Psoas muscle (tissue), 8 donors: ENCODE data around the gene LDLRAD4. TPM values are rescaled to one million over a fixed set of nuclear protein-coding genes. Genes with fewer than 3 reads are reported as not detected.

Source experiments
- ATAC-seq, 4 donors: fragments of 200-7000 bp; cut with Tn5 transposase; one replicate each; pipeline ENCODE4 v1.9.1; 2020; ENCODE audit warnings: moderate library complexity in 3 of 4, mild to moderate bottlenecking in 2 of 4
- DNase-seq, 2 donors: peaks; one replicate each; pipeline ENCODE4 v3.0.0-alpha.2; 2020
- H3K27ac ChIP-seq: fragments of 200-600 bp; one replicate; pipeline ENCODE4 v1.8.0; 2022
- H3K27me3 ChIP-seq, 3 donors: fragments of 200-600 bp in 1 of 3; one replicate each; pipeline versions ENCODE4 v1.6.1 to v1.8.0; 2013 to 2022; ENCODE audit warnings: low read length in 2 of 3, mild to moderate bottlenecking in 2 of 3, moderate library complexity in 1 of 3; ENCODE audit not compliant: insufficient read depth in 3 of 3
- H3K36me3 ChIP-seq, 2 donors: fragments of 200-600 bp in 1 of 2; one replicate each; pipeline versions ENCODE4 v1.6.1 to v1.8.0; 2013 to 2022; ENCODE audit warnings: low read depth in 1 of 2, mild to moderate bottlenecking in 1 of 2, moderate library complexity in 1 of 2; ENCODE audit not compliant: insufficient read depth in 1 of 2
- H3K4me1 ChIP-seq: fragments of 200-600 bp; one replicate; pipeline ENCODE4 v1.8.0; 2022
- H3K4me3 ChIP-seq: fragments of 200-600 bp; one replicate; pipeline ENCODE4 v1.8.0; 2022; ENCODE audit warnings: mild to moderate bottlenecking
- H3K9me3 ChIP-seq: fragments of 200-600 bp; one replicate; pipeline ENCODE4 v1.8.0; 2022
- WGBS, 3 donors: extraction: QIAGEN DNeasy Blood & Tissue Kit; methylation state at CpG; one replicate each; pipeline versions ENCODE4 v1.1.6 to v1.1.7; 2013; 5-methylcytosine and 5-hydroxymethylcytosine counted together
- intact Hi-C, 2 donors: fragments of 100-400 bp; cut with DNase I; formaldehyde crosslinking; loops; one replicate each; pipeline versions ENCODE4 v1.11.0 to v1.14.2; 2022
- polyA plus RNA-seq, 3 donors: library from polyadenylated mRNA; stranded (reverse); fragments of 200-250 nt; gene quantifications; one replicate each; pipeline ENCODE4 v1.2.3, GENCODE V29; 2013
- total RNA-seq, 4 donors: library from RNA; stranded (reverse); fragmentation: NEBNext Ultra II Directional in 2 of 4; extraction: Animal tissue kit (Norgen Biotek cat#: 25700) in 2 of 4; gene quantifications; one replicate each; pipeline versions ENCODE4 v1.2.1 to v1.2.4, GENCODE V29; 2021 to 2023
- TF ChIP-seq, protein P1 (sequence below): fragments of 200-600 bp; IDR thresholded peaks from one replicate; pipeline ENCODE4 v1.8.0; 2022; ENCODE audit warnings: antibody characterized with exemption
- donor health status: healthy with polysubstance abuse.
- donor health status: DM: no; HTN: no; CAD: no; lungs with moderate emphysema.
- donor health status: Bipolar disorder and iron deficiency.
- donor health status: healthy.
- donor health status: DM: yes; HTN: yes; CAD: no.
- donor health status: DM: no; HTN: no; CAD: no.
- donor health status: DM: no; HTN: no; CAD: no.
- donor health status: DM: yes; HTN: yes; CAD: no.

Gene LDLRAD4
- total and polyA plus RNA-seq, 7 donors = 1.8 to 13.9 (median 3.8) TPM

DNA sequence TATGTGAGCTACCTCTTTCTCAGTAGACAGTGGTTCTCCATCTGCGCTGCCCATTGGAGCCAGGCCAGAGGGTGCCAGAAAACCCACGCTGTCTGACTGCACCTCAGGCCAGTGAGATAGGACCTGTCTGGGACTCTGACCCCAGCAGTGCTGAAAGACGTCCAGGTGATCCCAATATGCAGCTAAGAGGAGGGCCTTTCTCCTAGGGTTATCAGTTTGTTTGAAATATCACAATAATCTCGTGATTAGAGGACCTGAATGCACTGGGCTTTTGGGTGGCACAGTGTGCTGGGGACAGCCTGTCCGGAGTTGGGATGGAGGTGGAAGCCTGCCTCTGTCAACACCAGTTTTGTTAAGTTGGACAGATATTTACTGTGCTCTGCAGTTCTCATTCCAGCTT is 216.3 kb downstream of the LDLRAD4 start:
- Histone ChIP-seq H3K4me1 (peaks cover 26% of the 10 kb centered on the region), H3K27me3 (no peaks in the 10 kb centered on the region), H3K27ac (no peak overlapping the region), H3K9me3 (no peaks in the 10 kb centered on the region), H3K36me3 (no peaks in the 10 kb centered on the region), H3K4me3 (no peak overlapping the region)
- intact Hi-C loops = no loop called here
- TF ChIP-seq, protein P1, sequence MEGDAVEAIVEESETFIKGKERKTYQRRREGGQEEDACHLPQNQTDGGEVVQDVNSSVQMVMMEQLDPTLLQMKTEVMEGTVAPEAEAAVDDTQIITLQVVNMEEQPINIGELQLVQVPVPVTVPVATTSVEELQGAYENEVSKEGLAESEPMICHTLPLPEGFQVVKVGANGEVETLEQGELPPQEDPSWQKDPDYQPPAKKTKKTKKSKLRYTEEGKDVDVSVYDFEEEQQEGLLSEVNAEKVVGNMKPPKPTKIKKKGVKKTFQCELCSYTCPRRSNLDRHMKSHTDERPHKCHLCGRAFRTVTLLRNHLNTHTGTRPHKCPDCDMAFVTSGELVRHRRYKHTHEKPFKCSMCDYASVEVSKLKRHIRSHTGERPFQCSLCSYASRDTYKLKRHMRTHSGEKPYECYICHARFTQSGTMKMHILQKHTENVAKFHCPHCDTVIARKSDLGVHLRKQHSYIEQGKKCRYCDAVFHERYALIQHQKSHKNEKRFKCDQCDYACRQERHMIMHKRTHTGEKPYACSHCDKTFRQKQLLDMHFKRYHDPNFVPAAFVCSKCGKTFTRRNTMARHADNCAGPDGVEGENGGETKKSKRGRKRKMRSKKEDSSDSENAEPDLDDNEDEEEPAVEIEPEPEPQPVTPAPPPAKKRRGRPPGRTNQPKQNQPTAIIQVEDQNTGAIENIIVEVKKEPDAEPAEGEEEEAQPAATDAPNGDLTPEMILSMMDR = no peak
- ATAC-seq (no peak), DNase-seq (no peak)
- 89 to 96% (median 90%) methylated on average over 5 of the region's 5 CpGs for WGBS, 3 donors

DNA sequence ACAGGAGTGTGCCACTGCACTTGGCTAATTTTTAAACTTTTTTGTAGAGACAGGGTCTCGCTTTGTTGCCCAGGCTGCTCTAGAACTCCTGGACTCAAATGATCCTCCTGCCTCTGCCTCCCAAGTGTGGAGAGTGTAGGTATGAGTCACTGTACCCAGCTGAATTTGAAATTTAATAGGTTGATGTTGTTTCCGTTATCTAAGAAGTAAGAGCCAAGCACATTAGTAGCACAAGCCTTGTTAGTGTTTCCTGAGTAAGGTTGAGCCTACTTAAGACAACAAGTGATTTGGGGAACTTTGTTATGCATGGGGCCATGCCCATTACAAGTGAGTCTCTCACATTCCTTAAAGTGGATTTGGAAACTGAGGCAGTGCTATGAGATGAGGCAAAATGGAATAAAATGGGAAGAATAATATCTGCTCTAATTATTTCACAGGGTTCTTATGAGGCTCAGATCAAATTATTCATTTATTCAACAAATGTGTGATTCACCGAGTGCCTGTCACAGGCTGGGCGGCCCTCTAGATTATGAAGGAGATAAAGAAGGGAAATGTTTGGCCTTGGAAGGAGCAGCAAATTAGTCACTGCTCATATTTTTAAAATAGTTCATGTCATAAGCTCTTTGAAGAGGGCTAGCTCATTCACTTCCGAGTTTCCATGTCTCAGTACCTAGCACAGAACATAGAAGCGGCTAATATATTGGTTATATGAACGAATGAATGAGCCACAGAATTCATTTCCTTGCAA is 217.2 kb downstream of the LDLRAD4 start:
- peak overlapping the region; percentile 56 for H3K27ac ChIP-seq
- peak; percentile 76 to 92 (median 81) for ATAC-seq
- intact Hi-C loops = no loop called here
- DNase-seq = peak in 1 of 2 donors; percentile 41
- no peaks in the 10 kb centered on the region for H3K9me3 ChIP-seq
- H3K4me1 ChIP-seq = peaks cover 26% of the 10 kb centered on the region
- TF ChIP-seq, protein P1 = no peak
- H3K36me3 ChIP-seq = no peaks in the 10 kb centered on the region
- H3K27me3 ChIP-seq = no peaks in the 10 kb centered on the region
- WGBS, 3 donors = 77 to 83% (median 81%) methylated on average over 7 of the region's 7 CpGs
- no peak overlapping the region for H3K4me3 ChIP-seq

DNA sequence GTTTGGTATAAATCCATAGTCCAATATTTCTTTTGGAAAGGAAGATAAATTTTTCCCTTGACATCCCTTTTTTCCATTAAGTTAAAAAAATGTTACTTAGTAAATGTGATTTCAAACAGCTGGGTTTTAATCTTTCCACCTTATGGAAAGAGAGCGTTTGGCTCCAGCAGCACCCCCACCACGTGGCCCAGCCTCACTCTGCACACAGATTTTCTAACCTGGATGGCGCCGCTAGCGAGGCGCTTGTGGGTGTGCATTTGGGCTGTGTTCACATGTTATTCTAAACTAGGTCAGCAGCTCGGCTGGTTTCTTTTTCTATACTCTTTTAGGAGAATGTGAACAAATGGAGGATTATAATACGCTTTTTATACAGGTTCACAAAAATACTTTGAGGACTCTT is 218.0 kb downstream of the LDLRAD4 start:
- WGBS, 3 donors = 76 to 81% (median 77%) methylated on average over 8 of the region's 8 CpGs
- H3K9me3 ChIP-seq = no peaks in the 10 kb centered on the region

DNA sequence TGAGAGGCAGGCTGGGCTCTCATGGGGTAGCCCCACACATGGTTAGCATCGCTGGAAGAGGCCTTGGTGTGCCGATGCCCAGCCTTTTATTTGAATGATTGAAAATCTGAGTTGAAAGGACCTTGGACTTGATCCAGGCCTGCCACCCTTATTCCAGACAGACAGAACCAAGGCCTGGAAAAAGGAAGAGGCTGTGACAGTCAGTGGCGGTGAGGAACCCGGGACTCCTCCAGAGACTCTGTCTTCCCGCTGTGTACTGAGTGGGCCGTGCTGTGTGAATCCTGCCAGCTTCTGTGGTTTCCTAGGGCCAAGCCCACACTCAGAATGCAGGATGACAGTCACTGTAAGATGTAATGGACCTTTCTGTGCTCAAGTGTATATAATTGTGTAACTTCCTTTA is 218.5 kb downstream of the LDLRAD4 start:
- TF ChIP-seq, protein P1 = no peak
- intact Hi-C loops = no loop called here
- Histone ChIP-seq H3K27me3 (no peaks in the 10 kb centered on the region), H3K4me3 (no peak overlapping the region), H3K36me3 (no peaks in the 10 kb centered on the region), H3K9me3 (no peaks in the 10 kb centered on the region), H3K27ac (no peak overlapping the region), H3K4me1 (peaks cover 26% of the 10 kb centered on the region)
- ATAC-seq (no peak), DNase-seq (no peak)
- 84 to 87% (median 87%) methylated on average over 6 of the region's 6 CpGs for WGBS, 3 donors

More for the DNA sequence above, 218.0 kb downstream of the LDLRAD4 start:
- Histone ChIP-seq H3K27me3 (no peaks in the 10 kb centered on the region), H3K27ac (peak overlapping the region; percentile 56), H3K4me3 (no peak overlapping the region), H3K36me3 (no peaks in the 10 kb centered on the region), H3K4me1 (peaks cover 26% of the 10 kb centered on the region)
- TF ChIP-seq, protein P1 = no peak
- DNase-seq = no peak
- intact Hi-C loops = no loop called here
- ATAC-seq = no peak
